Measurements from ENCODE around the gene CELA3B.
"Not testable (repeated sequence)": the region's sequence is repeated elsewhere in the genome, so short reads cannot be mapped to it uniquely, and the experiment has no call there.

The CELA3B gene, protein sequence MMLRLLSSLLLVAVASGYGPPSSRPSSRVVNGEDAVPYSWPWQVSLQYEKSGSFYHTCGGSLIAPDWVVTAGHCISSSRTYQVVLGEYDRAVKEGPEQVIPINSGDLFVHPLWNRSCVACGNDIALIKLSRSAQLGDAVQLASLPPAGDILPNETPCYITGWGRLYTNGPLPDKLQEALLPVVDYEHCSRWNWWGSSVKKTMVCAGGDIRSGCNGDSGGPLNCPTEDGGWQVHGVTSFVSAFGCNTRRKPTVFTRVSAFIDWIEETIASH

GRCh38 chr1:21976703-21977239 lies at the start of gene CELA3B:
Gene CELA3B, plus strand, starts transcription at chr1:21977022. Its CDS starts 18 bp downstream, at chr1:21977040.
- not testable (repeated sequence) for DNase-seq (ENCODE audit: low spot score)

GRCh38 chr1:21927533-21928237 lies 49.1 kb upstream of the CELA3B start:
- DNase-seq (ENCODE audit: low spot score), result peak; percentile 65

DNA sequence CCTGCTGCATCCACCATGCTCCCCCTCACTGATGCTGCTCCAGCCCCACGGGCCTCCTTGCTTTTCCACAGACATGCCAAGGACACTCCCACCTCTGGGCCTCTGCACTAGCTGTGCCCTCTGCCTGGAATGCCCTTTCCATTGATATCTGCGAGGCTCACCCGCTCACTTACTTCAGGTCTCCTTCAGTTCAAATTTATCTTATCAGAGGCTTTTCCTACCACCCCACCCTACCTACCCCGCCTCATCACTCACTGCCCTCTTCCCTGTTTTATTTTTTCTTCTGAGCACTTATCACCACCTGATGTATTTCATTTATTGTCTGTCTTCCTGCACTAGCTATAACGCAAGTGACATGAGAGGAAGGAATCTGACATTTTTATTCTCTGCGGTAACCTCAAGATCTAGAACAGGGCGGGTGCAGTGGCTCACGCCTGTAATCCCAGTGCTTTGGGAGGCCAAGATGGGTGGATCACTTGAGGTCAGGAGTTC lies 46.7 kb upstream of the CELA3B start:
- peak; percentile 16 for DNase-seq (ENCODE audit: low spot score)

DNA sequence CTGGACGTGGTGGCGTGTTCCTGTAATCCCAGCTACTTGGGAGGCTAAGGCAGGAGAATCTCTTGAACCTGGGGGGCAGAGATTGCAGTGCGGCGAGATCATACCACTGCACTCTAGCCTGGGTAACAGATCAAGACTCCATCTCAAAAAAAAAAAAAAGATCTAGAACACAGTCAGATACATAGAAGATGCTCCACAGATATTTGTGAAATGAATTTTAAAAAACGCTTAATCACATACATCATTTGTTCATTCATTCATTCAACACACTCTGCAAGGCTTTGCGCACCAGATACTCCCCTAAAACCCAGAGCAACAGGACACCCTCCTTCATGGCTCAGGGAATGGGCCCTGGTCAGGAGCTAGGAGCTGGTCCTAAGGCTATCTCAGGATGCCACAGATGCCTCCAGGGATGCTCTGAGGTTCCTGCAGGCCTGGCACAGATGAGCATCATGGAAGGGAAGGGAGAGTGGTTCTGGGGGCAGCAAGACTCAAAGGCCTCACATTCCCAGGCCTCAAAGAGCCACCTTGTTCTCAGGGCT lies 46.1 kb upstream of the CELA3B start:
- DNase-seq (ENCODE audit: low spot score), result no peak

DNA sequence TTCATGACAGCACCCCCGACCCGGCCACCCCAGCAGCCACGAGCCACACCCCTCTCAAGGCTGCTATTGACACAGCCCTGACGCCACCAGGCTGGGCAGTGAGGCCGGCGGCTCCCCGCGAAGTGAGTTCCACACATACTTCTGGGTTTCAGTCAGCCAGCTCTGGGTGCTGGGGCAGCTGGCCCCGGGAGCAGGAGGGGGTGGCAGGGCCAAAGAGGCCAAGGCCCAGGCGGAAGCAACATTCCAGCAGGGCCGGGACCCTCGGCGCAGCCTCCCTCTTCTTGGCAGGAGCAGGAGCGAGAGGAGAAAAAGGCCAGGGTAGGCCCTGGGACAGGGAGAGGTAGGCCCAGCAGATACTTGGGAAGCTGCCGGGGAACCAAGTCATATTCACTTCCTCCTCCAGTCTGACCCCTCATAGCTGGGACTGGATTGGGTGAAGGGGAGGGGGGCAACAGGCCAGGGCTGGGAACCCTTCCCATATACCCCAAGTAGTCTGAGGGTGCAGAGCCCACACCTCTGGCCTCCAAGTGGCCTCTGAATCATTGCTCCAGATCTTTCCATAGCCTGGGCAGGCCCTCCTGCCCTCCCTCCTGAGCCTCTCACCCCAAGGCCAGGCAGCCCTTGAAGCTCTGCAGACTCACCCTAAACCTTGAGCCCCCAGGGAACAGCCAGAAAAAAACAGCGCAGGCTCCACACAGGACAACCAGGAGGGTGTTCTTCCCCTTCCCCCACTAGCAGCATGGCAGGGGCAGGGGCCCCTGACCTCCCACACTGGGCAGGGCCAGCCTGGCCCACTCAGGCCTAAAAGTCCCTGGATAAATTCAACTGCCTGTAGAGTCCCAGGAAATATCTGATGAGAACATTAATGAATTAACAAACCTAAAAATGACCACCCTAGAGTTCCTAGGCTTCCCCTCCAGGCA lies 45.4 kb upstream of the CELA3B start:
- DNase-seq (ENCODE audit: low spot score), result peak; percentile 52

DNA sequence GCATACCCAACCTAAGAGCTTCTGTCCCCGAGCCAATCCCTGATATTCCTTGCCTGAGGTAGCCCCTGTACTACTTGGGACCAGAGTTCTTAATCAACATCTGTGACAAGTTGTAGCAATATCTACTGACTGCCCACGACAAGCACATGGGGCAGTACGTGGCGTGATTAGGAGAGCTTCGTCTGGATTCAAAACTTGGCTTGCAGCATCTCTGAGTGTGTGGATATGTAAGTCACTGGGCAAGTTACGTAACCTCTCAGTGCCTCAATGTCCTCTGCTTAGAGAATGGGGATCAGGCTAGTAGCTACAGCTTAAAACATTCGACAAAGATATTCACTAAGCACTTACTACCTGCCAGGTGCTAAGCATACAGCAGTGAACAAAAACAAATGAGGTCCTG lies 44.7 kb upstream of the CELA3B start:
- peak; percentile 23 for DNase-seq (ENCODE audit: low spot score)

- DNase-seq (ENCODE audit: low spot score), result peak; percentile 97
Measured at GRCh38 chr1:21933397-21934248, 43.2 kb upstream of the CELA3B start.

DNA sequence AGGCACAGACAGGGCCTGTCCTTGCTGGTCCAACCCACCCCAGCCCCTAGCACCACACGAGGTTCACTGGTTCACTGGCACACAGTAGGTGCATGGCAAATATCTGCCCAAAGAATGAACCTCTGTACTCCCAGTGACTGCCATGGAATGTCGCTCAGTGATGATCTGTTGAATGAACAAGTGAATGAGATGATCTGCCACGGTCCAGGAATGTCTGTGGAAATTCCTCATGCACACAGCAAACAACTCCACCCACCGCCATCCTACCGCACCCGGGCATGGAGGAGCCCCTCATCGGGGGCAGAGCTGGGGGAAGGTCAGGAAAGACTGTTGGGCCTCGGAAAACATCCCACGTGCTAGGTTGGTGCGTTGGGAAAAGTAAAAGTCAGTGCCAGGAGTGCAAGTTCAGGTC lies 41.4 kb upstream of the CELA3B start:
- peak; percentile 45 for DNase-seq (ENCODE audit: low spot score)

DNA sequence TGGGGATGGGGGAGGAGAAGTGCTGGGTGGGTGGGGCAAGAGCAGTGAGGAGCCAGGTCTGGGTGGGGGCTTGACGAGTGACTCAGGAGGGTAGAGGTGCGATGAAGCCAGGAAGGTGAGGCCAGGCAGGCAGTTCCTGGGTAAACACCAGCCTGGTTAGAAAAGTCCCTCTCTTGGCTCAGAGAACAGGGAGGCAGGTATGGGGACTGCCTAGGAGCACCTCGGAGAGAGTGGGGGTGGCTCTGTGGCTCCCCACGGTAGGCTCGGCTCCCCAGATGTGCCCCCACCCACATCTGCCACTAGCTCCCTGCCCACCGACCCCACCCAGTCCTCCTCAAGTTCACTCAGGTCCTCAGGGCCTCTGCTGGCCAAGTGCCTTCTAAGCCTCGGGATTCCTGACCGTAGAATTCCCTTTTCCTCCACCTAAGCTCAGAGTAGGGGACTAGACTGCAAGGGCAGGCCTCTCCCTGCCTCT lies 40.9 kb upstream of the CELA3B start:
- peak; percentile 56 for DNase-seq (ENCODE audit: low spot score)

DNA sequence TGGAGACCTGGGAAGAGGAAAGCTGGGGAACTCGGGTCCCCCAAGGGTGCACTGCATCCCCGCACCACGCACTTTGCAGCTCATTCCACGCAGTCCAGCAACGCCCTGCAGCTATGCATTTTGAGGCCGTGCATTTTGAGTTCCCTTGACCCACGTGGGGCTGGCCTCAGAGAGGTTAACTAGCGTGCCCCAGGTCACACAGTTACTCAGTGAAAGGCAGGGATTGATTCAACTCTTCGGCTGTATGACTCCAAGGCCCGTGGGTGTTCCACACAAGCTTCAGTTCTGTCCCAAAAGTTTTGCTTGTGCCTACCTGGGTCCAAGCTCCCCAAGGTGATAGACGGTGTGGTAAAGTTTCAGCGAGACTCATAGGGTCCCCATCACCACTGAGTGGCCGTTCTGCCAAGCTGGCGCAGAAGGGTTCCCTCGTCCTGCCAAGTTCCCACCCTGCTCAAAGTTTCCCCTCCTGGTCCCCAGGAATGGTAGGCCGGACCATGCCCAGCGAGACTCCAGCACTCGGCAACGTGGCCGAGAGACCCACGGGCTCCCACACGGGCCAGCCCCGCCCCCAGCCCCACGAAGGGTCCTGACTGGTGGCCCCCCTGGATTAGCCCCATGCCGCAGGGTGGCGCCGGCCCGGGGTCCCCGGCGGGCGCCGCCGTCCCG lies 40.3 kb upstream of the CELA3B start:
- no peak for DNase-seq (ENCODE audit: low spot score)

DNA sequence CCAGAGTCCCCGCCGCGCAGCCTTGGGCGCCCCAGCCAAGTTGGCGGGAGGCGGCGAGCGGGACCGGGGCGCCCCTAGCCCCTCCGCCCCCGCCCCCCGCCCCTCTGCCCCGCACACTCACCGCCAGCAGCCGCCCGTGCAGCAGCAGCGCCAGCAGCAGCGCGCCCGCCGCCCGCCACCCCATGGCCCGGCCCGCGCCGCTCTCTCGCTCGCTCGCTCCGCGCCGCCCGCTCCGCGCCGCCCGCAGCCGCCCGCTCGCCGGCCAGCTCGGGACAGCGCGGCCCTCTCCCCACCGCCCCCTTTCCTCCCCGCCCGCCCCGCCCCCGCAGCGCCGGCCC lies 39.8 kb upstream of the CELA3B start, which contains the start of gene HSPG2:
Gene HSPG2 (minus strand): TSS at position 277 of the 338 bp plus-strand sequence. CDS start 93 bp downstream, at position 184.
- DNase-seq (ENCODE audit: low spot score), result no peak

- DNase-seq (ENCODE audit: low spot score), result peak; percentile 80
Measured at GRCh38 chr1:21937372-21938121, 39.3 kb upstream of the CELA3B start.

- DNase-seq (ENCODE audit: low spot score), result peak; percentile 69
Measured at GRCh38 chr1:21938732-21939538, 37.9 kb upstream of the CELA3B start.

GRCh38 chr1:21939650-21940374 lies 37.0 kb upstream of the CELA3B start:
- DNase-seq (ENCODE audit: low spot score), result peak; percentile 97

DNA sequence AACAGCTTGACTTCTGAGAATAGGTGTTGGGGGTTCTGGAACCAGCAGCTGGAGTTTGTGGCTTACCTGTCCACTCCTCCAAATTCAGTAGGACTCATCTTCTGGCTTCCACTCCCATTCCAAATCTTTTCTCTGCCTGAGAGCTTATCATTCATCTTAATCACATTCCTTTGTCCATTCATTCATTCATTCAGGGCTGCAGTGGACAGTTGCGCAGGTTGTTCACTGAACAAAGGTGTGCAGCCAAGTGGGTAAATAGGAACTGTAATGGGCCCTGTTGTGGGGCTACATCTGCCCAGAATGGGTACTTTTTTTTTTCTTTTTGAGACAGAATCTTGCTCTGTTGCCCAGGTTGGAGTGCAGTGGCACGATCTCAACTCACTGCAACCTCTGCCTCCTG lies 36.3 kb upstream of the CELA3B start:
- no peak for DNase-seq (ENCODE audit: low spot score)

- no peak for DNase-seq (ENCODE audit: low spot score)
Measured at GRCh38 chr1:21941370-21941769, 35.5 kb upstream of the CELA3B start.

DNA sequence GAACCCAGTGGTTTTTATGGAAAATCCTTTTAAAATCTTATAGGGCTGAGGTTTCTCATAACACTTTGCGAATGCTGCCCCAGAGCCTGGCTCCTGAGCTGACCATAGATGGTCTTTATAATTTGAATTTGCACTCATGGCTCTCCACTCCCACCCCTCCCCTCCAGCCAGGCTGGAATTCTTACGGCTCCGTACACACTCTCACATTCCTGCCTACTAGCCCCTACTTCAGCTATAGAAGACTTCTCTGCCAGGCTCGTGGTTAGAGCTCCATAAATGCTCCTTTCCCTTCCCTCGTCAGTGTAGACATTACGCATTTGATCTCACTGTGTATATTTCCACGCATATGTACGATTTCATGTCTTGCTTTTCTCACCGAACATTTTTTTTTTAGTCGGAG lies 34.4 kb upstream of the CELA3B start:
- DNase-seq (ENCODE audit: low spot score), result no peak

All from kidney capillary endothelial cell (primary cell).